PC-9 (cell line): ENCODE data around the gene TMEM9B. TPM values are rescaled to one million over a fixed set of nuclear protein-coding genes. Genes with fewer than 3 reads are reported as not detected.

Experiments used
- BruUV-seq: library from RNA; stranded (reverse); fragments of 400-500 nt; replicated peaks from 2 replicates; lab custom pipeline; 2021; lab: Mats Ljungman, UMichigan
- CTCF ChIA-PET: fragments of 300-600 bp; sonication (Branson Sonifier 250); formaldehyde crosslinking; loops from one replicate; lab custom pipeline; 2022; ENCODE audit warnings: antibody characterized with exemption; lab: Charles Lee
- POLR2A ChIA-PET: fragments of 300-600 bp; sonication (Branson Sonifier 250); formaldehyde crosslinking; loops from one replicate; lab custom pipeline; 2022; ENCODE audit warnings: antibody characterized with exemption; ENCODE audit not compliant: unreplicated experiment; lab: Charles Lee
- DNase-seq, 2 experiments: peaks; one replicate each; pipeline versions ENCODE4 v3.0.0 to v3.0.0-alpha.2; 2015 to 2022; ENCODE audit warnings: mixed read lengths in 1 of 2
- H2AFZ ChIP-seq: fragments of 200-600 bp; sonication (generic); 2 replicates; pipeline ENCODE4 v1.8.1; 2017; ENCODE audit warnings: antibody characterized with exemption
- H3F3A ChIP-seq: fragments of 200-600 bp; sonication (generic); 2 replicates; pipeline ENCODE4 v1.8.1; 2017; ENCODE audit warnings: antibody characterized with exemption, mild to moderate bottlenecking, low read depth; ENCODE audit not compliant: insufficient read depth
- H3K27ac ChIP-seq: fragments of 200-600 bp; sonication (generic); 2 replicates; pipeline ENCODE4 v1.6.1; 2016; ENCODE audit warnings: mixed run types
- H3K27me3 ChIP-seq: fragments of 200-600 bp; sonication (generic); 2 replicates; pipeline ENCODE4 v1.6.1; 2016; ENCODE audit warnings: low read depth, mixed run types; ENCODE audit not compliant: insufficient read depth
- H3K36me3 ChIP-seq: fragments of 200-600 bp; sonication (generic); 2 replicates; pipeline ENCODE4 v1.6.1; 2016; ENCODE audit warnings: low read depth, mixed run types
- H3K4me1 ChIP-seq: fragments of 200-600 bp; sonication (generic); replicated peaks from 2 replicates; pipeline ENCODE4 v1.6.1; 2016; ENCODE audit warnings: mixed run types; ENCODE audit not compliant: insufficient read depth
- H3K4me2 ChIP-seq: fragments of 200-600 bp; sonication (generic); 2 replicates; pipeline ENCODE4 v1.6.1; 2017; ENCODE audit warnings: mixed run types
- H3K4me3 ChIP-seq: fragments of 200-600 bp; sonication (generic); 2 replicates; pipeline ENCODE4 v1.6.1; 2016; ENCODE audit warnings: mixed run types
- H3K79me2 ChIP-seq: fragments of 200-600 bp; sonication (generic); 2 replicates; pipeline ENCODE4 v1.6.1; 2017; ENCODE audit warnings: low read depth, mixed run types
- H3K9me2 ChIP-seq: fragments of 200-600 bp; sonication (generic); 2 replicates; pipeline ENCODE4 v1.8.1; 2017; ENCODE audit warnings: mild to moderate bottlenecking; ENCODE audit not compliant: insufficient read depth
- H3K9me3 ChIP-seq: fragments of 200-600 bp; sonication (generic); 2 replicates; pipeline ENCODE4 v1.8.1; 2016; ENCODE audit warnings: low read depth; ENCODE audit not compliant: insufficient read depth
- H4K20me1 ChIP-seq: fragments of 200-600 bp; sonication (generic); 2 replicates; pipeline ENCODE4 v1.8.1; 2017; ENCODE audit not compliant: insufficient read depth
- CTCF ChIP-seq: fragments of 200-600 bp; sonication (generic); conservative IDR thresholded peaks from 2 replicates; pipeline ENCODE4 v1.6.1; 2017; ENCODE audit warnings: mixed run types, antibody characterized with exemption, mild to moderate bottlenecking, moderate library complexity
- EZH2 ChIP-seq: fragments of 200-600 bp; sonication (generic); IDR thresholded peaks from 2 replicates; pipeline ENCODE4 v1.8.0; 2017; ENCODE audit warnings: antibody characterized with exemption, low read depth
- intact Hi-C: fragments of 100-400 bp; cut with micrococcal nuclease; formaldehyde crosslinking; loops from one replicate; pipeline ENCODE4 v1.10.0; 2022; ENCODE audit not compliant: unreplicated experiment
- total RNA-seq: library from RNA; stranded (reverse); gene quantifications from 2 replicates; pipeline ENCODE4 v1.2.3, GENCODE V29; 2021

Gene TMEM9B
- total RNA-seq, 1 experiment from 2014 or later = 13.4 TPM

GRCh38 chr11:8948886-8949285 is 15.4 kb downstream of the TMEM9B start:
- TF ChIP-seq EZH2 (no peak), CTCF (no peak)
- no peak for DNase-seq
- Histone ChIP-seq H2AFZ (no peak overlapping the region), H3K36me3 (peaks cover 5% of the 10 kb centered on the region; the same call in 1 of the 2 replicates), H3K4me3 (no peak overlapping the region), H3K27ac (no peak overlapping the region), H3K79me2 (no peaks in the 10 kb centered on the region), H3K9me2 (no peaks in the 10 kb centered on the region), H3K4me1 (no peaks in the 10 kb centered on the region), H4K20me1 (no peaks in the 10 kb centered on the region), H3K27me3 (no peaks in the 10 kb centered on the region), H3F3A (no peaks in the 10 kb centered on the region), H3K9me3 (no peaks in the 10 kb centered on the region), H3K4me2 (no peak overlapping the region)
- no TSS peak for BruUV-seq
- intact Hi-C loops = no loop called here
- POLR2A ChIA-PET = no interaction called here
- CTCF ChIA-PET = no interaction called here

GRCh38 chr11:8947230-8947943 is 16.9 kb downstream of the TMEM9B start:
- H3K36me3 ChIP-seq = peaks cover 5% of the 10 kb centered on the region; the same call in 1 of the 2 replicates
- no peaks in the 10 kb centered on the region for H3K9me2 ChIP-seq
- no peak overlapping the region for H3K4me3 ChIP-seq
- DNase-seq = no peak
- TF ChIP-seq CTCF = no peak
- H3K4me2 ChIP-seq = no peak overlapping the region
- CTCF ChIA-PET = no interaction called here
- no peaks in the 10 kb centered on the region for H3K4me1 ChIP-seq
- H3F3A ChIP-seq = no peaks in the 10 kb centered on the region
- no TSS peak for BruUV-seq
- H2AFZ ChIP-seq = no peak overlapping the region
- no peaks in the 10 kb centered on the region for H3K79me2 ChIP-seq
- intact Hi-C loops = no loop called here
- no peaks in the 10 kb centered on the region for H4K20me1 ChIP-seq
- POLR2A ChIA-PET = interaction anchor here (0.7 kb wide), 1 partner anchor 9 kb away, joined by 6 read pairs; no protein-coding TSS in a partner anchor
- H3K9me3 ChIP-seq = no peaks in the 10 kb centered on the region
- H3K27ac ChIP-seq = no peak overlapping the region
- no peaks in the 10 kb centered on the region for H3K27me3 ChIP-seq

GRCh38 chr11:8942518-8943066 is 21.6 kb downstream of the TMEM9B start, which contains the start of gene ASCL3:
ASCL3 (minus strand) TSS chr11:8943016; CDS start chr11:8938161, 4,855 bp downstream.
- no peak within 1 kb of the TSS for H2AFZ ChIP-seq

More at GRCh38 chr11:8942518-8943066, 21.6 kb downstream of the TMEM9B start, which contains the start of gene ASCL3:
- no peak for DNase-seq
- H3K79me2 ChIP-seq = no peaks in the 10 kb centered on the region
- H3K27me3 ChIP-seq = no peaks in the 10 kb centered on the region
- no peaks in the 10 kb centered on the region for H4K20me1 ChIP-seq
- H3K4me2 ChIP-seq = no peak within 1 kb of the TSS
- TF ChIP-seq EZH2 = no peak
- TF ChIP-seq CTCF = no peak
- POLR2A ChIA-PET = interaction anchor here (0.6 kb wide), 1 partner anchor 18 kb away, joined by 5 read pairs; no protein-coding TSS in a partner anchor
- H3K9me3 ChIP-seq = no peaks in the 10 kb centered on the region
- CTCF ChIA-PET = no interaction called here
- no peaks in the 10 kb centered on the region for H3K4me1 ChIP-seq
- H3K4me3 ChIP-seq = no peak within 1 kb of the TSS
- no peaks in the 10 kb centered on the region for H3F3A ChIP-seq
- intact Hi-C loops = no loop called here
- H3K27ac ChIP-seq = no peak within 1 kb of the TSS
- H3K36me3 ChIP-seq = 0 out of 2 replicates have a peak, but pooled peaks cover 4% of the 10 kb centered on the region
- H3K9me2 ChIP-seq = no peaks in the 10 kb centered on the region
- no TSS peak for BruUV-seq
